PC-9 (cell line): ENCODE measurements around the gene ATP6V1E1. TPM values are rescaled to one million over a fixed set of nuclear protein-coding genes. Genes with fewer than 3 reads are reported as not detected.

Experiments
- BruUV-seq: library from RNA; stranded (reverse); fragments of 400-500 nt; replicated peaks from 2 replicates; lab custom pipeline; 2021; lab: Mats Ljungman, UMichigan
- CTCF ChIA-PET: fragments of 300-600 bp; sonication (Branson Sonifier 250); formaldehyde crosslinking; loops from one replicate; lab custom pipeline; 2022; ENCODE audit warnings: antibody characterized with exemption; lab: Charles Lee
- POLR2A ChIA-PET: fragments of 300-600 bp; sonication (Branson Sonifier 250); formaldehyde crosslinking; loops from one replicate; lab custom pipeline; 2022; ENCODE audit warnings: antibody characterized with exemption; ENCODE audit not compliant: unreplicated experiment; lab: Charles Lee
- DNase-seq, 2 experiments: peaks; one replicate each; pipeline versions ENCODE4 v3.0.0 to v3.0.0-alpha.2; 2015 to 2022; ENCODE audit warnings: mixed read lengths in 1 of 2
- H2AFZ ChIP-seq: fragments of 200-600 bp; sonication (generic); 2 replicates; pipeline ENCODE4 v1.8.1; 2017; ENCODE audit warnings: antibody characterized with exemption
- H3F3A ChIP-seq: fragments of 200-600 bp; sonication (generic); 2 replicates; pipeline ENCODE4 v1.8.1; 2017; ENCODE audit warnings: antibody characterized with exemption, mild to moderate bottlenecking, low read depth; ENCODE audit not compliant: insufficient read depth
- H3K27ac ChIP-seq: fragments of 200-600 bp; sonication (generic); 2 replicates; pipeline ENCODE4 v1.6.1; 2016; ENCODE audit warnings: mixed run types
- H3K27me3 ChIP-seq: fragments of 200-600 bp; sonication (generic); 2 replicates; pipeline ENCODE4 v1.6.1; 2016; ENCODE audit warnings: low read depth, mixed run types; ENCODE audit not compliant: insufficient read depth
- H3K36me3 ChIP-seq: fragments of 200-600 bp; sonication (generic); 2 replicates; pipeline ENCODE4 v1.6.1; 2016; ENCODE audit warnings: low read depth, mixed run types
- H3K4me1 ChIP-seq: fragments of 200-600 bp; sonication (generic); replicated peaks from 2 replicates; pipeline ENCODE4 v1.6.1; 2016; ENCODE audit warnings: mixed run types; ENCODE audit not compliant: insufficient read depth
- H3K4me2 ChIP-seq: fragments of 200-600 bp; sonication (generic); 2 replicates; pipeline ENCODE4 v1.6.1; 2017; ENCODE audit warnings: mixed run types
- H3K4me3 ChIP-seq: fragments of 200-600 bp; sonication (generic); 2 replicates; pipeline ENCODE4 v1.6.1; 2016; ENCODE audit warnings: mixed run types
- H3K79me2 ChIP-seq: fragments of 200-600 bp; sonication (generic); 2 replicates; pipeline ENCODE4 v1.6.1; 2017; ENCODE audit warnings: low read depth, mixed run types
- H3K9me2 ChIP-seq: fragments of 200-600 bp; sonication (generic); 2 replicates; pipeline ENCODE4 v1.8.1; 2017; ENCODE audit warnings: mild to moderate bottlenecking; ENCODE audit not compliant: insufficient read depth
- H3K9me3 ChIP-seq: fragments of 200-600 bp; sonication (generic); 2 replicates; pipeline ENCODE4 v1.8.1; 2016; ENCODE audit warnings: low read depth; ENCODE audit not compliant: insufficient read depth
- H4K20me1 ChIP-seq: fragments of 200-600 bp; sonication (generic); 2 replicates; pipeline ENCODE4 v1.8.1; 2017; ENCODE audit not compliant: insufficient read depth
- EZH2 ChIP-seq: fragments of 200-600 bp; sonication (generic); IDR thresholded peaks from 2 replicates; pipeline ENCODE4 v1.8.0; 2017; ENCODE audit warnings: antibody characterized with exemption, low read depth
- intact Hi-C: fragments of 100-400 bp; cut with micrococcal nuclease; formaldehyde crosslinking; loops from one replicate; pipeline ENCODE4 v1.10.0; 2022; ENCODE audit not compliant: unreplicated experiment
- total RNA-seq: library from RNA; stranded (reverse); gene quantifications from 2 replicates; pipeline ENCODE4 v1.2.3, GENCODE V29; 2021
- TF ChIP-seq, protein P1 (sequence below): fragments of 200-600 bp; sonication (generic); conservative IDR thresholded peaks from 2 replicates; pipeline ENCODE4 v1.6.1; 2017; ENCODE audit warnings: mixed run types, antibody characterized with exemption, mild to moderate bottlenecking, moderate library complexity

The ATP6V1E1 gene
- total RNA-seq, 1 experiment from 2014 or later = 58.0 TPM

DNA sequence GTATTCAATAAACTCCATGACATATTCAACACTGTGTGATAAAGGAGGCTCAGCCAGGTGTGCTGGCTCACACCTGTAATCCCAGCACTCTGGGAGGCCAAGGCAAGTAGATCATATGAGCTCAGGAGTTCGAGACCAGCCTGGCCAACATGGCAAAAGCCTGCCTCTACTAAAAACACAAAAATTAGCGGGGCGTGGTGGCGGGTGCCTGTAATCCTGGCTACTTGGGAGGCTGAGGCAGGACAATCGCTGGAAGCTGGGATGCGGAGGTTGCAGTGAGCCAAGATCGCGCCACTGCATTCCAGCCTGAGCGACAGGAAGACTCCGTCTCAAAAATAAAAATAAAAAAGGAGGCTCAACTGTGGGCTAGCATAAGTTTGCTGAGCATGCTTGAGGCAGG lies 69.4 kb downstream of the ATP6V1E1 start:
- CTCF ChIA-PET = interaction anchor here (0.7 to 1.3 kb wide), 6 partner anchors 12 to 591 kb away, joined by 3 to 10 read pairs (median 4); partner anchors contain the start of gene USP18
- intact Hi-C loops = loop anchor here (2.0 to 5.0 kb wide), 4 partner anchors 178 to 518 kb away; partner anchors contain the start of gene PEX26

GRCh38 chr22:17554814-17555213 lies 73.7 kb downstream of the ATP6V1E1 start:
- Histone ChIP-seq H3K4me2 (no peak overlapping the region), H3K27me3 (no peaks in the 10 kb centered on the region), H3F3A (no peaks in the 10 kb centered on the region), H3K4me1 (no peaks in the 10 kb centered on the region), H3K36me3 (no peaks in the 10 kb centered on the region), H3K79me2 (no peaks in the 10 kb centered on the region), H3K9me2 (no peaks in the 10 kb centered on the region), H3K9me3 (no peaks in the 10 kb centered on the region), H3K27ac (no peak overlapping the region), H4K20me1 (no peaks in the 10 kb centered on the region), H2AFZ (no peak overlapping the region), H3K4me3 (no peak overlapping the region)
- TF ChIP-seq EZH2 = no peak
- TF ChIP-seq, protein P1, sequence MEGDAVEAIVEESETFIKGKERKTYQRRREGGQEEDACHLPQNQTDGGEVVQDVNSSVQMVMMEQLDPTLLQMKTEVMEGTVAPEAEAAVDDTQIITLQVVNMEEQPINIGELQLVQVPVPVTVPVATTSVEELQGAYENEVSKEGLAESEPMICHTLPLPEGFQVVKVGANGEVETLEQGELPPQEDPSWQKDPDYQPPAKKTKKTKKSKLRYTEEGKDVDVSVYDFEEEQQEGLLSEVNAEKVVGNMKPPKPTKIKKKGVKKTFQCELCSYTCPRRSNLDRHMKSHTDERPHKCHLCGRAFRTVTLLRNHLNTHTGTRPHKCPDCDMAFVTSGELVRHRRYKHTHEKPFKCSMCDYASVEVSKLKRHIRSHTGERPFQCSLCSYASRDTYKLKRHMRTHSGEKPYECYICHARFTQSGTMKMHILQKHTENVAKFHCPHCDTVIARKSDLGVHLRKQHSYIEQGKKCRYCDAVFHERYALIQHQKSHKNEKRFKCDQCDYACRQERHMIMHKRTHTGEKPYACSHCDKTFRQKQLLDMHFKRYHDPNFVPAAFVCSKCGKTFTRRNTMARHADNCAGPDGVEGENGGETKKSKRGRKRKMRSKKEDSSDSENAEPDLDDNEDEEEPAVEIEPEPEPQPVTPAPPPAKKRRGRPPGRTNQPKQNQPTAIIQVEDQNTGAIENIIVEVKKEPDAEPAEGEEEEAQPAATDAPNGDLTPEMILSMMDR = no peak
- intact Hi-C loops = loop anchor here (5.0 kb wide), 2 partner anchors 182 to 522 kb away; partner anchors contain the start of gene PEX26
- ChIA-PET POLR2A (no interaction called here), CTCF (no interaction called here)
- no TSS peak for BruUV-seq
- no peak for DNase-seq

More for the DNA sequence above, 69.4 kb downstream of the ATP6V1E1 start:
- Histone ChIP-seq H4K20me1 (no peaks in the 10 kb centered on the region), H3K36me3 (no peaks in the 10 kb centered on the region), H3F3A (no peaks in the 10 kb centered on the region), H3K4me1 (no peaks in the 10 kb centered on the region), H3K79me2 (no peaks in the 10 kb centered on the region), H2AFZ (no peak overlapping the region), H3K4me2 (no peak overlapping the region), H3K27ac (no peak overlapping the region), H3K27me3 (no peaks in the 10 kb centered on the region), H3K9me3 (no peaks in the 10 kb centered on the region), H3K4me3 (no peak overlapping the region), H3K9me2 (no peaks in the 10 kb centered on the region)
- POLR2A ChIA-PET = no interaction called here
- no peak for DNase-seq
- no TSS peak for BruUV-seq
- TF ChIP-seq, protein P1 = no peak
- no peak for TF ChIP-seq EZH2

- DNase-seq = no peak
- Histone ChIP-seq H3K79me2 (no peaks in the 10 kb centered on the region), H4K20me1 (no peaks in the 10 kb centered on the region), H3F3A (no peaks in the 10 kb centered on the region), H3K27me3 (no peaks in the 10 kb centered on the region), H3K9me2 (no peaks in the 10 kb centered on the region), H3K4me1 (no peaks in the 10 kb centered on the region), H2AFZ (no peak overlapping the region), H3K36me3 (no peaks in the 10 kb centered on the region), H3K27ac (no peak overlapping the region), H3K4me2 (no peak overlapping the region), H3K4me3 (no peak overlapping the region), H3K9me3 (no peaks in the 10 kb centered on the region)
- no TSS peak for BruUV-seq
- POLR2A ChIA-PET = no interaction called here
- TF ChIP-seq, protein P1 = no peak
- no peak for TF ChIP-seq EZH2
- CTCF ChIA-PET = no interaction called here
- intact Hi-C loops = no loop called here
Measured at GRCh38 chr22:17552737-17553136, 75.8 kb downstream of the ATP6V1E1 start.
